CD4-positive, alpha-beta T cell (primary cell): ENCODE results near the gene MACROD2. TPM values are rescaled to one million over a fixed set of nuclear protein-coding genes. Genes with fewer than 3 reads are reported as not detected.

ENCODE experiments used
- ATAC-seq: fragments of 200-7000 bp; cut with Tn5 transposase; one replicate; pipeline ENCODE4 v1.10.0; 2022; ENCODE audit warnings: mild to moderate bottlenecking; ENCODE audit not compliant: poor library complexity
- CTCF ChIA-PET: fragments of 350-600 bp; sonication (Branson Sonifier 250); formaldehyde crosslinking; loops from one replicate; lab custom pipeline; 2021; ENCODE audit warnings: antibody characterized with exemption, inconsistent platforms; lab: Charles Lee
- POLR2A ChIA-PET: fragments of 350-600 bp; sonication (Branson Sonifier 250); formaldehyde crosslinking; loops from one replicate; lab custom pipeline; 2021; ENCODE audit warnings: antibody characterized with exemption, inconsistent platforms; lab: Charles Lee
- DNase-seq, 14 experiments: peaks; one replicate each; pipeline ENCODE4 v3.0.0-alpha.2; 2013 to 2020; ENCODE audit warnings: mixed read lengths in 2 of 14
- H3K27ac ChIP-seq, 2 donors: one replicate each; pipeline versions ENCODE4 v1.5.1 to v1.7.0; 2013; ENCODE audit warnings: low read length in 2 of 2, low read depth in 1 of 2, mild to moderate bottlenecking in 1 of 2
- H3K27me3 ChIP-seq, 2 experiments: 1 replicate in 1 of 2; 2 replicates in 1 of 2; pipeline versions ENCODE4 v1.6.1 to v1.7.0; 2013; ENCODE audit warnings: low read length in 2 of 2, control low read depth in 1 of 2, mild to moderate bottlenecking in 1 of 2, moderate library complexity in 1 of 2; ENCODE audit not compliant: insufficient read depth in 2 of 2, control insufficient read depth in 1 of 2
- H3K36me3 ChIP-seq: one replicate; pipeline ENCODE4 v1.6.1; 2013; ENCODE audit warnings: low read length, control low read depth; ENCODE audit not compliant: insufficient read depth
- H3K4me1 ChIP-seq: one replicate; pipeline ENCODE4 v1.6.1; 2013; ENCODE audit warnings: low read length, control low read depth; ENCODE audit not compliant: insufficient read depth
- H3K4me3 ChIP-seq: one replicate; pipeline ENCODE4 v1.5.1; 2013; ENCODE audit warnings: mild to moderate bottlenecking, low read length, moderate library complexity
- H3K9me3 ChIP-seq, 2 experiments: 1 replicate in 1 of 2; 2 replicates in 1 of 2; pipeline versions ENCODE4 v1.6.1 to v1.7.0; 2013; ENCODE audit warnings: low read length in 2 of 2, mild to moderate bottlenecking in 2 of 2, control low read depth in 1 of 2, moderate library complexity in 1 of 2; ENCODE audit not compliant: control insufficient read depth in 1 of 2, insufficient read depth in 1 of 2
- H3K27ac Mint-ChIP-seq: one replicate; pipeline ENCODE4 v1.8.0; 2020; ENCODE audit warnings: mixed read lengths
- H3K27me3 Mint-ChIP-seq: one replicate; pipeline ENCODE4 v1.8.0; 2021; ENCODE audit warnings: mixed read lengths
- H3K36me3 Mint-ChIP-seq: one replicate; pipeline ENCODE4 v1.8.0; 2021; ENCODE audit warnings: low read depth, mixed read lengths
- H3K4me1 Mint-ChIP-seq: one replicate; pipeline ENCODE4 v1.8.0; 2021; ENCODE audit warnings: low read depth, mixed read lengths
- H3K4me3 Mint-ChIP-seq: one replicate; pipeline ENCODE4 v1.8.0; 2020; ENCODE audit warnings: mild to moderate bottlenecking, mixed read lengths
- H3K9me3 Mint-ChIP-seq: one replicate; pipeline ENCODE4 v1.8.0; 2020; ENCODE audit warnings: mixed read lengths
- CTCF ChIP-seq: fragments of 200-600 bp; IDR thresholded peaks from one replicate; pipeline ENCODE4 v1.8.0; 2022; ENCODE audit warnings: antibody characterized with exemption, mild to moderate bottlenecking
- intact Hi-C, 2 experiments: fragments of 100-400 bp; cut with DNase I in 1 of 2; cut with micrococcal nuclease in 1 of 2; formaldehyde crosslinking; loops; one replicate each; pipeline versions ENCODE4 v1.15.1 to v1.9.0; 2023 to 2025; cut with DNase I, micrococcal nuclease
- total RNA-seq, 174 experiments: library from RNA in 2 of 174; stranded (reverse) in 2 of 174; gene quantifications; one replicate each; pipeline ENCODE4 v1.2.3 and lab custom pipeline; 2021 to 2026

MACROD2 gene
- total RNA-seq, 2 experiments from 2014 or later = not detected

GRCh38 chr20:14800707-14801425, 805.5 kb downstream of the MACROD2 start:
- POLR2A ChIA-PET = no interaction called here
- no peaks in the 10 kb centered on the region for H3K27me3 ChIP-seq

GRCh38 chr20:14801591-14802325, 806.4 kb downstream of the MACROD2 start:
- DNase-seq = no peak
- Mint-ChIP-seq H3K36me3 (no peaks in the 10 kb centered on the region), H3K4me3 (no peak overlapping the region), H3K27ac (no peak overlapping the region), H3K9me3 (no peaks in the 10 kb centered on the region), H3K4me1 (no peaks in the 10 kb centered on the region), H3K27me3 (no peaks in the 10 kb centered on the region)
- POLR2A ChIA-PET = no interaction called here
- Histone ChIP-seq H3K36me3 (no peaks in the 10 kb centered on the region), H3K27me3 (no peaks in the 10 kb centered on the region), H3K27ac (no peak overlapping the region), H3K4me3 (no peak overlapping the region), H3K4me1 (no peaks in the 10 kb centered on the region), H3K9me3 (peaks cover 0 to 8% of the 10 kb centered on the region in 2 experiments)
- intact Hi-C loops = no loop called here
- CTCF ChIA-PET = no interaction called here
- no peak for TF ChIP-seq CTCF
- no peak for ATAC-seq

More at GRCh38 chr20:14800707-14801425, 805.5 kb downstream of the MACROD2 start:
- no peak overlapping the region for H3K4me3 ChIP-seq
- H3K4me1 Mint-ChIP-seq = no peaks in the 10 kb centered on the region
- no peaks in the 10 kb centered on the region for H3K9me3 ChIP-seq
- DNase-seq = no peak
- no peak overlapping the region for H3K4me3 Mint-ChIP-seq
- no peak for TF ChIP-seq CTCF
- H3K27me3 Mint-ChIP-seq = no peaks in the 10 kb centered on the region
- no peaks in the 10 kb centered on the region for H3K36me3 ChIP-seq
- intact Hi-C loops = no loop called here
- no peaks in the 10 kb centered on the region for H3K36me3 Mint-ChIP-seq
- no peaks in the 10 kb centered on the region for H3K9me3 Mint-ChIP-seq
- CTCF ChIA-PET = no interaction called here
- H3K27ac Mint-ChIP-seq = no peak overlapping the region
- no peak overlapping the region for H3K27ac ChIP-seq
- H3K4me1 ChIP-seq = no peaks in the 10 kb centered on the region
- ATAC-seq = no peak

GRCh38 chr20:14807224-14807623, 811.9 kb downstream of the MACROD2 start:
- H3K27me3 Mint-ChIP-seq = no peaks in the 10 kb centered on the region

More at GRCh38 chr20:14807224-14807623, 811.9 kb downstream of the MACROD2 start:
- Histone ChIP-seq H3K36me3 (no peaks in the 10 kb centered on the region), H3K4me1 (no peaks in the 10 kb centered on the region), H3K27ac (no peak overlapping the region), H3K27me3 (no peaks in the 10 kb centered on the region), H3K9me3 (peaks cover 0 to 12% of the 10 kb centered on the region in 2 experiments), H3K4me3 (no peak overlapping the region)
- DNase-seq (no peak), ATAC-seq (no peak)
- intact Hi-C loops = no loop called here
- H3K36me3 Mint-ChIP-seq = no peaks in the 10 kb centered on the region
- TF ChIP-seq CTCF = no peak
- no peak overlapping the region for H3K4me3 Mint-ChIP-seq
- H3K9me3 Mint-ChIP-seq = peaks cover 10% of the 10 kb centered on the region
- no peak overlapping the region for H3K27ac Mint-ChIP-seq
- ChIA-PET POLR2A (no interaction called here), CTCF (no interaction called here)
- no peaks in the 10 kb centered on the region for H3K4me1 Mint-ChIP-seq
